ENCODE data around the gene UTS2B.

The UTS2B gene

GRCh38 chr3:191352014-191352413 is 21.7 kb upstream of the UTS2B start:
- no peak for DNase-seq (ENCODE audit: low spot score)

DNA sequence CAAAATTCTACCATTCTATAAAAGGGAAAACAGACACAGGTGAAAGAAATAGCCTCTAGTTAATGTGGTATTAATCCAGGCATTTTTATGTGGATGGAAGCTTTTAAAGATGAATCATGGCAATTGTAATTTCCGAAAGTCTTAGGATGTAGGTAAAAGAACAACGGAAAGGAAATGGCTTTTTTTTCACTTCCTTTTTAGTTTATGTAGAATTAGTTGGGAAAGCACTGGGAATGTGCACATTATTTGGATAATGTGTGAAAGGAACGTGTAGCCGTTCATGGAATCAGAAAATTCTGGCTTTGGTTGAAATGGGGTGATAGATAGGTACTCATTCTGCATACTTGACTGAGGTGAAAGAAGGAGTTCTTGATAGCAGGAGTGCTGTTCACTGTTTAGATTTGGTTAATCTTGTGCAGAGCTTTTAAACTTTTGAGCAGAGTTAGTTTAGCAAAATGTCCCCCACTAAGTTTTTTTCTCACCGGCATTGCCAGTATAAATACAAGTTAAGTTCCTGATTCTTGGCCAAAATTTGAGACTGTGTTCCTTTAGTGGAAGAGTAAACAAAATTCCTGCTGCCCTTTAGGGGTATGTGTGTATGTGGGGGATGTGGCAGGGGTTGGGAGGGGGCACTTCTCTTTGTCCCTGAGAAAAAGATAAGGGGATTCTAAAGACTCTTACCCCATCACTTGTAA is 20.2 kb upstream of the UTS2B start:
- no peak for DNase-seq (ENCODE audit: low spot score)

GRCh38 chr3:191348098-191348497 is 17.8 kb upstream of the UTS2B start:
- DNase-seq (ENCODE audit: low spot score) = no peak

DNA sequence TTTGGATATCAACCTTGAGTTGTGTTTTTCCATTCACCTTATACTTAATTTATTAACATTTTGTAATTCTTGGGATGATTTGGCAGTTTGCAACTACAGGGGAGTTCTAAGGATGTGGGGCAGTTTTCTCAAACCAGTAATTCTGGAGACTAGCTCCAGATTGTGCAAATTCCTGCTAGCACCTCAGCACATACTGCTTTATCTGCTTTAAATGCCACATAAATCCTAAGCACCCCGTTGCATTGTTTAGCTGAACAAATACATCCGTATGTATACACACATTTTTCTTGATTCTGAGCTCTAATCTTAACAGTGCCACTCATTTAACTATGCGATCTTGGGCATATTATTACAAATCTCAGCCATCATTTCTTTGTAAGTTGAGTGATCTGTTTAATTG is 16.9 kb upstream of the UTS2B start:
- no peak for DNase-seq (ENCODE audit: low spot score)

- DNase-seq (ENCODE audit: low spot score) = no peak
Observed at GRCh38 chr3:191345334-191345733, 15.0 kb upstream of the UTS2B start.

- DNase-seq (ENCODE audit: low spot score) = no peak
Observed at GRCh38 chr3:191343913-191344312, 13.6 kb upstream of the UTS2B start.

GRCh38 chr3:191343115-191343514 is 12.8 kb upstream of the UTS2B start:
- DNase-seq (ENCODE audit: low spot score) = no peak

DNA sequence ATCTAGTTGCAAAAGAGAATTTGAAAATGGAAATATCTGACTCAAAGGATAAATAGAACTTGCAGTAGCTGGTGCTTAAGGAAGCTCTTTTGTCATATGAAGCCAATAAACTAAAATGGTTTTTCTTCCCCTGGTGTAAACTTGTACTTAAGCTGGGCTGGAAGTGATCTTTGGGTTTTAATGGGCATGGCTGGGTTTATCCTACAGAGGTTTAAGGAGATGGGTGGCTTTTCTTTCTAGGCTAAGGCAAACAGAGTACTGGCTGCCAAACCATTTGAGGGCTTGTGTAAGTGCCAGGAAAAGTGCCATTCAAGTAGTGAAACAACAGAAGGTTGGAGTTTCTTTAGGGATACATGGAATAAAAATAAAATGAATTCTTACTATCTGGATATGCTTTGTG is 12.1 kb upstream of the UTS2B start:
- no peak for DNase-seq (ENCODE audit: low spot score)

DNA sequence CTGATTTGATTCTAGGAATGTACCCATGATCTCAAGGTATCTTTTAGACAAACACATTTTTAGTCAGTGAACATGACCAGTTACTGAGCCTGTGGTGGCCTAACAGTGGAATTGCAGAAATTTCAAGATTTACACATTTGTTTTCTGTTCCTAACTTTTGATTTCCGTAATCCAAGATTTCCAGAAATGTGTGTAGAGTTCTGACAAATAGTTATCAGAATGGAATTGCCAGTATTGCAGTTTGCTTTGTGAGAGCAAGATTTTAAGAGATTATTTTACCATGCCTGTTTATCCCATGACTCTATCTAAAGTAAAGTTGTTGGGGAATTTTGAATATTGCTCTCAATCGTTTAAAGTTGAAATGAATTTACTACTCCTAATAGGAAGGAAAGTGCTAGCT is 11.7 kb upstream of the UTS2B start:
- DNase-seq (ENCODE audit: low spot score) = no peak

DNA sequence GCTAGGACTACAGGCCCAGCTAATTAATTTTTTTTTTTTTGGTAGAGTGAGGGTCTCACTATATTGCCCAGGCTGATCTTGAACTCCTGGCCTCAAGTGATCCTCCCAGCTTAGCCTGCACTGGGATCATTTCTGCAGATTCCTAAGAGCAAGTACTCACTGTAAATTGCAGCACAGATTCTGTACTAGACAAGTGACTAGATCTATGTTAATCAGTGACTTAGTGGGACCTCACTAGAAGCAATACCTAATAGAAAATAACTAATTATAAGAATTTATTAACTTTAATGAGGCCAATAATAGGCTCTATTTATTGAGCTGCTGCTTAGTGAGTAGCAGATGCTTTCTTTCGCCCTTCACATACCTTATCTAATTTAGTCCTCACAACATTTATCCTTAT is 10.6 kb upstream of the UTS2B start:
- DNase-seq (ENCODE audit: low spot score) = no peak

- no peak for DNase-seq (ENCODE audit: low spot score)
Observed at GRCh38 chr3:191340351-191340750, 10.0 kb upstream of the UTS2B start.

DNA sequence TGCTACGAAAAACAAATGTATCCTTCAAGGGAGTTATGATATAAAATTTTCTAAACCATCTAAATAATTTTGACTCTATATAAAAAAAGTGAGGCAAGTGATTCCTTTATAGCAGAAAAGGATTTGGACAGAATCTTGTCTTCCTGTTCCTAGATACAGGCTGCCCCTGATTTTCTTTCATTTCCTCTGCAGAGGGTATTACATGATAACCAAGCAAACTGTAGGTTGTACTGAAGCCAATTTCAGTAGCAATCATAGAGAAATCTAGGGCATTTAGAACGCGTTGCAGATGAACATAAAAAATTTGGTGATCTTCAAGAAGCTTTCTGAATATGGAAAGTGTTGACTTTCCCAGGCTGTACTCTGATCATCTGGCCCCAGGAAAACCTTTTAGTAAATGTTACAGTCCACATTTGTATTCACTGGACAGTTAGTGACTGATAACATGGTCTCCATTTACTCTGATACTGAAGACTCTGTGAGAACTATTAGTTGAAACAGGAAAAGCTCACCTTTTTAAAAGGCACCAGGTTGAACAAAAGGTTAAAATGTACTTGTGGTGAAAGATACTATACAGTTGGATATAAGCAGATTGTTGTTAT is 9.1 kb upstream of the UTS2B start:
- no peak for DNase-seq (ENCODE audit: low spot score)

DNA sequence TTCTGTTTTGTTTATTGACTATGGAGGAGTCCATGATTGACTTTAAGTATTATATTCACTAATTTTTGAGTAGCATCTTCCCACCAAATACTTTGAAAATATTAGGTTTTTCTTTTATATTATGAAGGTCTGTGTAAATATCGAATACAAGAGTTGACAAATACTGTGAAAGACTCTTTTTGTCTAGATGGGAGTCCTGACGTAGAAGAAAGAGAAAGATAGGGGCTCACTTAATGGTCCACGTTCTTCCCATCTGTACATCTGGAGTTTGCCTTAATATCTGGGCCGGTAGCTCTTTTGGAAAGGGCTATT is 7.8 kb upstream of the UTS2B start:
- no peak for DNase-seq (ENCODE audit: low spot score)

DNA sequence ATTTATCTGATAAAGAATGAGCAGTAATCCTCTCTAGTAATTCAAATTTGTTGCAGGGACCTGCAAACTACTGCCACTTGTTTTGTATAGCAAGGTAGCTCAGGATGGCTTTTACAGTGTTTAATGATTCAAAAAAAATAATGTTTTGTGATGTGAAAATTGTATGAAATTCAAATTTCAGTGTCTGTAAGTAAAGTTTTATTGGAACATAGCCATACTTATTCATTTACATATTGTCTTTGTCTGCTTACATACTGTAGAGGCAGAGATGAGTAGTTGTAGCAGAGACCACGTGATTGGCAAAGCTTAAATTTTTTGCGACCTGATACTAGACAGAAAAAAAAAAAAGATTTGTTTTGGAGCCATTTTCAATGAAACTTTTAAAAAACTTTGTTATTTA is 6.5 kb upstream of the UTS2B start:
- DNase-seq (ENCODE audit: low spot score) = no peak

DNA sequence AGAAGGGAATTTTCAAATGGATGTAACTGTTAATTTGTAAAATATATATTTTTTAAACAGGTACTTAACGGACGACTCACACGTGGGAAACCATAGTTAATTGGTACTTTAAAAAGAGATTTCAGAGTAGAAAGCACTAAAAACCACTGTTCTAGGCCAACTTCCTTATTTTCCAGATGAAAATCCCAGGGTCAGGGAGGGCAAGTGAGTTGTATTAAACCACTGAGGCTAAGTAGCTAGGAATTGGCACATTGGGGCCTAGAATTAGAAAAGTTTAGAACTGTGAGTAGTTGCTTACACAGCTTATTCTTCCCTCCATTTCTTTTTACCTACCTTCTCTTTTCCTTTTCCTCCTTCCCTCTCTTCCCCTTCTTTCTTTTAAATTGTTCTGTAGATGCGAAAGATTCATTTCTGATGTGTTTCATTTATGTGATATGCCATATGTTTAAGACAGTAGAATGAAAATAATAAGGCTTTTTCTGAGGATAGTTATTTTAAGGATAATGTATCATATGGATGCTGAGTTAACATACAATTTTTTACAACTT is 4.1 kb upstream of the UTS2B start:
- DNase-seq (ENCODE audit: low spot score) = no peak

GRCh38 chr3:191333298-191333880 is 3.1 kb upstream of the UTS2B start:
- no peak for DNase-seq (ENCODE audit: low spot score)

- peak; percentile 35 for DNase-seq (ENCODE audit: low spot score)
Observed at GRCh38 chr3:191331388-191331787, 1.1 kb upstream of the UTS2B start.

GRCh38 chr3:191330530-191331048 is 263 bp upstream of the UTS2B start:
- DNase-seq (ENCODE audit: low spot score) = peak; percentile 53

- peak; percentile 92 for DNase-seq (ENCODE audit: low spot score)
Observed at GRCh38 chr3:191328962-191329653, 1.2 kb downstream of the UTS2B start, which contains the start of gene CCDC50. TSS of gene CCDC50 (plus strand) at chr3:191329394. CDS start at chr3:191329675, 281 bp downstream.

GRCh38 chr3:191328383-191328961 is 1.9 kb downstream of the UTS2B start:
- no peak for DNase-seq (ENCODE audit: low spot score)

DNA sequence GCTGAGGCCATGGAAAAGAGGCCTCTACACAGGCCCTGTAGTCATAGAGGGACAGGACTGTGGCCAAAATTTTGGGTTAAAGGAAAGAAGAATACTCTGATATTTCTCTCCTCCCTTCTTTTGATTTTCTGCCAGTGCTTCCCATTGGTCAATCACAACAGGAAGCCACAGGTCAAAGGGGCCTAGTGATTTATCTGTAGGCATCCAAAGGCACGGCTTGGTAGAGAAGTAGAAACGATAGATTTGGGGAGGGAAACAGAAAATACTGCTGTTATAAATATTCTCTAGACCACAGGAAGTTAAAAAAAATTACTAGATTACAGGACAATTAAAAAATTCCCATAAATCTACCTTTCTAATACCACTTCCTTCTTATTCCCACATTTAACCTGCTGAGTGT is 2.8 kb downstream of the UTS2B start:
- DNase-seq (ENCODE audit: low spot score) = no peak

DNA sequence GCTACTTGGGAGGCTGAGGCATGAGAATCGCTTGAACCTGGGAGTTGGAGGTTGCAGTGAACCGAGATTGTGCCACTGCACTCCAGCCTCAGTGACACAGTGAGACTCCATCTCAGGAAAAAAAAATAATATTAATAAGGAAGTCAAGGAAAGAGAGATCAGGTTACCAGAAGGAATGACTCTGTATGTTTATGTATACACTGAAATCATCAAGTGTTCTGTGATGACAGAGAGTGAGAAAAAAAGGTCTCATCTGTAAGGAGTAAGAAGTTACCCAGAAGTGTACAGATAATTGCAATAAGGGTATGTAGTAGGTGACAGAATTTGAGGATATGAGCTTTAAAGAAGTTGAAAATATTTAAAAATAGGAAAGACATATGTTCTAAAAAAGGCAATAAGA is 5.4 kb downstream of the UTS2B start:
- no peak for DNase-seq (ENCODE audit: low spot score)
